Choroid plexus epithelial cell (primary cell): ENCODE results near the gene OR5H14.
"Not testable (repeated sequence)": the region's sequence is repeated elsewhere in the genome, so short reads cannot be mapped to it uniquely, and the experiment has no call there.

Source experiments
- DNase-seq: peaks from one replicate; pipeline ENCODE4 v3.0.0-alpha.2; 2010; ENCODE audit warnings: low read depth
- H3K4me3 ChIP-seq: 2 replicates; pipeline ENCODE4 v1.5.1; 2011; ENCODE audit warnings: low read depth, mild to moderate bottlenecking, control low read depth, low read length, moderate library complexity
- CTCF ChIP-seq: conservative IDR thresholded peaks from 2 replicates; pipeline ENCODE4 v1.5.1; 2011; ENCODE audit warnings: low read depth, mild to moderate bottlenecking, control low read depth, inconsistent platforms, low read length, moderate library complexity

Gene OR5H14

GRCh38 chr3:98130421-98130820 is 16.9 kb upstream of the OR5H14 start, which contains the start of gene OR5H1:
TSS of gene OR5H1 (plus strand) at chr3:98130721. CDS start at chr3:98132698, 1,977 bp downstream.
- DNase-seq, result no peak
- no peak for TF ChIP-seq CTCF
- no peak within 1 kb of the TSS for H3K4me3 ChIP-seq

- no peak for TF ChIP-seq CTCF
- no peak for DNase-seq
- no peak overlapping the region for H3K4me3 ChIP-seq
These were observed 10.6 kb upstream of the OR5H14 start for GRCh38 chr3:98136631-98137030.

GRCh38 chr3:98137826-98138557 is 9.3 kb upstream of the OR5H14 start:
- H3K4me3 ChIP-seq, DNase-seq: not testable (repeated sequence)

- H3K4me3 ChIP-seq, result no peak overlapping the region
- no peak for TF ChIP-seq CTCF
- no peak for DNase-seq
These were observed 6.7 kb upstream of the OR5H14 start for GRCh38 chr3:98140531-98140930.

GRCh38 chr3:98148751-98149150 is 1.5 kb downstream of the OR5H14 start:
- H3K4me3 ChIP-seq, result no peak overlapping the region
- TF ChIP-seq CTCF, result no peak
- DNase-seq, result no peak

GRCh38 chr3:98149456-98149855 is 2.2 kb downstream of the OR5H14 start:
- not testable (repeated sequence) for DNase-seq, H3K4me3 ChIP-seq

- no peak for TF ChIP-seq CTCF
- DNase-seq, result peak; percentile 1
- H3K4me3 ChIP-seq, result no peak overlapping the region
These were observed 4.0 kb downstream of the OR5H14 start for GRCh38 chr3:98151241-98151640.

GRCh38 chr3:98166396-98166795 is 19.1 kb downstream of the OR5H14 start, which contains the start of gene OR5H15:
TSS of gene OR5H15 (plus strand) at chr3:98166696. CDS start at chr3:98168700, 2,004 bp downstream.
- no peak for TF ChIP-seq CTCF

More at GRCh38 chr3:98166396-98166795, 19.1 kb downstream of the OR5H14 start, which contains the start of gene OR5H15:
- DNase-seq, result no peak
- H3K4me3 ChIP-seq, result no peak within 1 kb of the TSS
